ENCODE measurements around the gene FMOD.

FMOD gene

DNA sequence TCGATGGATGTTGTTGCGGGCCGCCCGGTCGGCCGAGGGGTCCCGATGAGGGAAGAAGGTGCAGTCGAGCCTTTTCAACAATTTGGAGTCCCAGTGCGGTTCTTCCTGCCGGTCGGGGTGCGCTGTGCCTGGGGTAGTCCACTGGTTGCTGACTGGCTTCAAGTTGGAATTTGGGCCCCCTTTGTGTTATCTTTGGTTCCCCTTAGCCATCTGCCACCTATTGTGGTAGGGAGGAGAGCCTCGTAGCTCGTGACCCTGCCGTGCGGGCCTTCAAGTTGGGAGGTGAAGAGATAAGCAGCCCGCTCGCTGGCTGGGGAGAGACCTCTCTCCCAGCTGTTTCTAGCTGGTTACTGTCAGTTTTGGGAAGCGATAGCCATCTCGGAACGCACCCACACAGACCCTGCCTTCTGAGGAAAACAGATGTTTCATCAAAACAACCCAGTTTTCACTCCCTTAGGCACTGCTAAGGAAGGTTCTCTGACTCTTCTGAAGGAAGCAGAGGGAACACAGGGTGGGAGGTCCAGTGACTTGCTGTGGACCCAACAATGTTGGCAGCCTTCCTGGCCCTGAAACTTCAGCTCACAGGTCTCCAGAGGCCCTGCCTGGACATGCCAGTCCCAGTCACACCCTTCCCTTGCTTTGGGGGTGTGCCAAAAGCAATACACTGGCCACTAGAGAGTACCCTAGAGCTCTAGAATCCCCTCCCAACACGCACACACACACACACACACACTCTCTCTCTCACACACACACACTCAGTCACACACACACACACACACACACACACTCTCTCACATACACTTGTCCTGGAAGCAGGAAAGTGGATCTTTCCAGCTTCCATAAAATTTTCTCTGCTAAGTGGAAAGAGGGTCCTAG lies 44.6 kb downstream of the FMOD start (continued):
- TF ChIP-seq PRDM2 (tag by site-specific recombination; IDR thresholded peaks at IDR 0.05; ENCODE audit: borderline replicate concordance) (no peak), ZNF155 (tag by site-specific recombination; IDR thresholded peaks at IDR 0.05) (no peak), ZNF157 (tag by site-specific recombination; IDR thresholded peaks at IDR 0.05) (no peak; the same call in 1 of the 2 replicates), ZNF548 (tag by site-specific recombination; IDR thresholded peaks at IDR 0.05) (peak; percentile 63; the same call in 1 of the 2 replicates), ZNF146 (tag by site-specific recombination; IDR thresholded peaks at IDR 0.05) (peak; percentile 50), ZNF544 (tag by site-specific recombination; IDR thresholded peaks at IDR 0.05) (no peak), HOXA7 (CRISPR knock-in tag; IDR thresholded peaks at IDR 0.05; ENCODE audit: borderline replicate concordance) (no peak), ZSCAN16 (tag by site-specific recombination; IDR thresholded peaks at IDR 0.05) (no peak; the same call in 1 of the 2 replicates), GLI2 (tag by site-specific recombination; IDR thresholded peaks at IDR 0.05; ENCODE audit: borderline replicate concordance, low read depth) (no peak), ZNF223 (tag by site-specific recombination; IDR thresholded peaks at IDR 0.05) (peak; percentile 52; the same call in 1 of the 2 replicates), ZNF791 (tag by site-specific recombination; IDR thresholded peaks at IDR 0.05) (peak; percentile 16; the same call in 1 of the 2 replicates), ZNF37A (tag by site-specific recombination; IDR thresholded peaks at IDR 0.05) (no peak), ZNF664 (tag by site-specific recombination; IDR thresholded peaks at IDR 0.05) (peak; percentile 41; the same call in 1 of the 2 replicates)

DNA sequence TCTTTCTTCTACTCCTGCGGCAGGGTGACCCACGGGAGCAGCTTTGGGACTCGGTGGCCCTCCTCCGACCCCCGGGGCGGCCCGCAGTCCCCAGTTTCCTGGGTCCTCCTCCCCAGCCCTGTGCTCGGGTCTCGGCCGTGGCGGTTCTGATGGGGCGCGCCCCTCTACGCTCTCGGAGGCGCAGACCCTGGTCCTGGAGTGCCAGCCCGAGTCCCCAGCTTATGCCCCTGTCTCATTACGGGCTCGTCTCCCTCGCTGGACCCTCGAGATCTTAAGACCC lies 45.2 kb downstream of the FMOD start:
- POLR2A ChIA-PET, result interaction anchor here (0.8 to 7.8 kb wide), 8 partner anchors 11 to 35 kb away, joined by 3 to 90 read pairs (median 28); no protein-coding TSS in a partner anchor
- peaks cover 6 to 38% of the 10 kb centered on the region in 2 experiments; a peak in 2 of 3 replicates for H3K36me3 ChIP-seq (ENCODE audit: control insufficient read depth in 2 of 2, insufficient read depth in 1 of 2, low read length in 2 of 2)
- CTCF ChIA-PET, result interaction anchor here (0.7 to 7.0 kb wide), 8 partner anchors 19 to 559 kb away, joined by 3 to 75 read pairs (median 10); no protein-coding TSS in a partner anchor
- TF ChIP-seq ZNF555 (tag by site-specific recombination; conservative IDR thresholded peaks at IDR 0.05) (no peak), OVOL3 (tag by site-specific recombination; IDR thresholded peaks at IDR 0.05) (no peak), ZNF155 (tag by site-specific recombination; IDR thresholded peaks at IDR 0.05) (no peak), ZNF785 (tag by site-specific recombination; IDR thresholded peaks at IDR 0.05) (no peak), ZNF114 (tag by site-specific recombination; IDR thresholded peaks at IDR 0.05) (no peak), ZNF792 (tag by site-specific recombination; IDR thresholded peaks at IDR 0.05) (no peak), SP2 (tag by site-specific recombination; IDR thresholded peaks at IDR 0.05) (no peak), ZNF341 (tag by site-specific recombination; IDR thresholded peaks at IDR 0.05; ENCODE audit: low read depth) (no peak), ZBTB17 (tag by site-specific recombination; IDR thresholded peaks at IDR 0.05) (no peak), ZNF248 (tag by site-specific recombination; IDR thresholded peaks at IDR 0.05) (no peak), ZFP37 (tag by site-specific recombination; IDR thresholded peaks at IDR 0.05) (0 out of 2 replicates have a peak, but pooled peaks have one; percentile 3), REPIN1 (tag by site-specific recombination; IDR thresholded peaks at IDR 0.05; ENCODE audit: low read depth) (no peak), ZBTB1 (tag by site-specific recombination; IDR thresholded peaks at IDR 0.05) (no peak), ZNF2 (tag by site-specific recombination; IDR thresholded peaks at IDR 0.05) (peak; percentile 20; the same call in 1 of the 2 replicates), ZXDB (tag by site-specific recombination; IDR thresholded peaks at IDR 0.05) (no peak), ZNF610 (tag by site-specific recombination; IDR thresholded peaks at IDR 0.05; ENCODE audit: borderline replicate concordance) (0 out of 2 replicates have a peak, but pooled peaks have one; percentile 6), ZNF23 (tag by site-specific recombination; IDR thresholded peaks at IDR 0.05; ENCODE audit: borderline replicate concordance) (no peak)
- TF ChIP-seq, protein P1, sequence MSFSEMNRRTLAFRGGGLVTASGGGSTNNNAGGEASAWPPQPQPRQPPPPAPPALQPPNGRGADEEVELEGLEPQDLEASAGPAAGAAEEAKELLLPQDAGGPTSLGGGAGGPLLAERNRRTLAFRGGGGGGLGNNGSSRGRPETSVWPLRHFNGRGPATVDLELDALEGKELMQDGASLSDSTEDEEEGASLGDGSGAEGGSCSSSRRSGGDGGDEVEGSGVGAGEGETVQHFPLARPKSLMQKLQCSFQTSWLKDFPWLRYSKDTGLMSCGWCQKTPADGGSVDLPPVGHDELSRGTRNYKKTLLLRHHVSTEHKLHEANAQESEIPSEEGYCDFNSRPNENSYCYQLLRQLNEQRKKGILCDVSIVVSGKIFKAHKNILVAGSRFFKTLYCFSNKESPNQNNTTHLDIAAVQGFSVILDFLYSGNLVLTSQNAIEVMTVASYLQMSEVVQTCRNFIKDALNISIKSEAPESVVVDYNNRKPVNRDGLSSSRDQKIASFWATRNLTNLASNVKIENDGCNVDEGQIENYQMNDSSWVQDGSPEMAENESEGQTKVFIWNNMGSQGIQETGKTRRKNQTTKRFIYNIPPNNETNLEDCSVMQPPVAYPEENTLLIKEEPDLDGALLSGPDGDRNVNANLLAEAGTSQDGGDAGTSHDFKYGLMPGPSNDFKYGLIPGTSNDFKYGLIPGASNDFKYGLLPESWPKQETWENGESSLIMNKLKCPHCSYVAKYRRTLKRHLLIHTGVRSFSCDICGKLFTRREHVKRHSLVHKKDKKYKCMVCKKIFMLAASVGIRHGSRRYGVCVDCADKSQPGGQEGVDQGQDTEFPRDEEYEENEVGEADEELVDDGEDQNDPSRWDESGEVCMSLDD (tag by site-specific recombination; IDR thresholded peaks at IDR 0.05), result no peak; the same call in 1 of the 2 replicates

More for the DNA sequence above, 45.2 kb downstream of the FMOD start:
- Histone ChIP-seq H3K4me1 (ENCODE audit: control insufficient read depth, insufficient read depth, low read length) (peaks cover 16% of the 10 kb centered on the region; the same call in 1 of the 2 replicates), H3K4me3 (ENCODE audit: low read depth, low read length) (peak overlapping the region; percentile 91), H3K9me3 (ENCODE audit: control insufficient read depth, insufficient read depth, low read depth, low read length) (no peaks in the 10 kb centered on the region), H3K27ac (ENCODE audit: extremely low read depth, low read depth, low read length) (peak overlapping the region; percentile 95)
